ENCODE measurements around the gene ATP2C1. TPM values are rescaled to one million over a fixed set of nuclear protein-coding genes. Genes with fewer than 3 reads are reported as not detected.
"Not testable (repeated sequence)": the region's sequence is repeated elsewhere in the genome, so short reads cannot be mapped to it uniquely, and the experiment has no call there.

Gene ATP2C1
- total RNA-seq, 1 donor from 2014 or later, result 183 TPM

DNA sequence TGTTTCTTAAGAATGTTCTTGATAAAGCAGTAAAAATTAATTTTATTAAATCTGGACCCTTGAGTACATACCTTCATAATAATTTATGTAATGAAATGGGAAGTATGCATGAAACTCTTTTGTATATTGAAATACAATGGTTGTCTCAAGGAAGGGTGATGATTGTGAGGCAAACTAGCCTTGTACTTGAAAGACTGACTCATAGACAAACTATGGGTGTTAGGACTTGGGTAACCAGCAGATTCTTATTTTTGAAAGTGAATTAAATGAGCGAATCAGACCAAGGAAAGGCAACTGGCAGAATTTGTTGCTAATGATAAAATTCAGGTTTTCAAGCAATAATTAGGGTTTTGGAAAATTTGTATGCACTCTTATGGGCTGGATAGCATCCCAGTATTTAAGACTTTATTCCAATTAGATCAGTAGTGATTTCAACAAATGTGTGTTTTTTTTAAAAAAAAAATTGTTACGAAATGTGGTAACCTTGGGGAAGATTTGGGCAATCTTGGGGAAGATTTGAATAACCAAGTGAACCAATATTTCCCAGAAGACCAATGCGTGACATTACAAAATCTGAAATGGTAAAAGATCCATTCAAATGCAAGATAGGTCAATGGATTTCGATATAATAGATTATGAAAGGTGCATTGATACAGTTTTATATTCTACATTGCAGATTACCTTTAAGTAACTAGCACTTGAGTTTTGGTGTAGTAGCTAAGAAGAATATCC is 42.0 kb downstream of the ATP2C1 start:
- DNase-seq, result no peak

DNA sequence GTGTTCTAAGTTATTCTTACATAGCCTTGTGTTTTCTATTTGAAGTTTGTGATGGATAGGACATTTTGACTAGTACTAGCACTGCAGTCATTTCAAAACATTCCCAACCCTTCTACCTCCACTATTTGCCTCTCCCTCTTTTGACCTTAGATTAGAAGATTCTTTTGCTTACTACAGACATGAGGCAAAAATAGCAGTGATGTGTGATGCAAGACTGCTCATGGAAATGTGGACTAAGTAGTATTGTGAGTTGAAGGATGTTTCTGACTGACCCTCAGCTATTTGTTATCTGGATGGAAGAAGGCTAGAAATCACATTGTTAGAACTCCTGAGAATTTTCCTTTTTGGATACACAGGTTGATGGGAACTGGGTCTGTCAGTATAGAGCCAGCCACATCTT is 45.9 kb downstream of the ATP2C1 start:
- DNase-seq, result no peak

DNA sequence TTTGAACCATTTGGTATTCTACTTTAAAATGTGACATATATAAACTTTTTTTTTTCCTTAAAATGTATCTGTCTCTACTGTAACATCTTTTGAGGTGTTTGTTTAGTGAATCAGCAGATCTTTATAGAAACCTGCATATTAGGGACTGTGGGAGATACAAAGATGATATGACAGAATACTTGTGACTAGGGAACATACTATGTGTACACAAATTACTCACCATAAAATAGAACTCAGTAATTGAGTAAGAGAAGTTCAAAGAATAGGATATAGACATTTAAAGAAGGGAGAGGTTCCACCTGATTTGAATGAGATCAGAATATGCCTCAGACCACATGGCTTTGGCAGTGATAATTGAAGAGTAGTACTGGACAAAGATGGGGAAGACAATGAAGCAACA is 47.9 kb downstream of the ATP2C1 start:
- DNase-seq, result no peak

DNA sequence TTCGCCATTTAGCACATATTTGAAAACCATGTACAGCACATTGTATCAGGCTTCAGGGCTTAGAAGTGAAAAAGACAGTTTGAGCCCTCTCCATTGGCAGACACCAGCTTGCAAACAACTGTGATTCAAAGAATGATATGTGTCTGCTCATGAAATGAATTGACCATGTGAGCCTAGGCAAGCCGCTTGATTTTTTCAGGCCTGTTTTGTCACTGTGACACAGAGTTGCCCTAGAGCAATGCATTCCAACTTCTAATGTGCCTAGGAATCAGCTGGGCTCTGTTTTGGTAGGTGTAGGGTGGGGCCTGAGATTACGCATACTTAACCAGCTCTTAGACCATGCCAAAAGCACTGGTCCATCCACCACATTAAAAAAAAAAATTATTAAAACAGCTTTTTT is 53.0 kb downstream of the ATP2C1 start:
- no peak for DNase-seq

GRCh38 chr3:130948001-130948773 is 54.3 kb downstream of the ATP2C1 start:
- DNase-seq, result no peak

- DNase-seq, result no peak
Observed at GRCh38 chr3:130948929-130949328, 55.0 kb downstream of the ATP2C1 start.

DNA sequence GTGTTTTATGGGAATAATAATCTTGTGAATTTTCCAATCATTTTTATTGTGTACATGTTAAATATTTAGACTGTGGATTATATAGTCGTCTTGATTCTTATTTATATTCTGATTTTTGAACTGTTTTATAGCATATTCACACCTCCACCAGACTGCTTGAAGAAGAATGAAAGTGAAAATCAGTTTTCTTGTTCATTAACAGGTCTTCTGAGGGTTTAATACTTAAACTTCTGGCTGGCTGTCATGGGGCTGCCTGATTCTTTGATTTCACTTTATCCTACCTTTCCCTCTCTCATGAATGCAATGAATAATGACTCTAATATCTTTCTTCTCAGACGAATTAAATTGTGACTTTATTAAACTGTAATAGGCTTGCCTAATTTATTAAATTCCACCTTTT is 56.2 kb downstream of the ATP2C1 start:
- DNase-seq, result no peak

DNA sequence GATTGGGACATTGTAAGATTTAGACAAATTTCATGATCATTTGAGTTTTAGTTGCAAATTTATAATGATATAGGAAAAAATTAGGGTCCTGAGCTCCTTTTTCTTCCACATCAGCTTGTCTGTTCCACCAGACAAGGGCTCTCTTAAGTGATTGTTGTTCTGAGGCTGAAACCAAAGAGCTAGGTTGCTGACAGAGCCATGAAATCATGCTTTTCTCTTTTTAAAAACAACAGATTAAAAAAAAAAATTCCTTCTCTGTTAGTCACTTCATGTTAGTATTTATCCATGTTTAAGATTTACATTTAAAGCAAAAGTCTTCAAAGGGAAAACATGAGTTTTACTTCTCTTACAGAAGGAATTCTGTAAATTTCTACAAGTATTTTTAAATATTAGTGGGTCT is 56.8 kb downstream of the ATP2C1 start:
- no peak for DNase-seq

DNA sequence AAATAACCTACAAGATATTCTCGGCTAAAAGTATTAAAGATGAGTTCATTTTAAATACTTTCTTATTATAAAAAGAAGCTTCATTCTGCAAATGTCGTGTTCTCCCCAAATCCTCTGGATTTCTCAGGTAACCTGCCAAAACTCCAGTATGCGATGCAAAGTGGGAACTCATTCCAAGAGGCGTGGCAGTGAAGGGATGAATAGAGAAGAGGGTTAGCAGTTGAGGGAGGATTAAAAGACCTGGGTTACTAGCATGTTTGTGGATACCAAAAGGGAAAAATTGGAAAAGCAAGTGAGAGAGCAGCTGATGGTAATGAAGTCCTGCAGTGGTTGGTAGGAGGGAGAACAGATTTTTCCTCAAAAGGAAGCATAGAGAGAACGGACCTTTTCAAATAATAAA is 61.6 kb downstream of the ATP2C1 start:
- no peak for DNase-seq

- DNase-seq, result no peak
Observed at GRCh38 chr3:130956281-130956680, 62.4 kb downstream of the ATP2C1 start.

- no peak for DNase-seq
Observed at GRCh38 chr3:130956721-130957120, 62.8 kb downstream of the ATP2C1 start.

DNA sequence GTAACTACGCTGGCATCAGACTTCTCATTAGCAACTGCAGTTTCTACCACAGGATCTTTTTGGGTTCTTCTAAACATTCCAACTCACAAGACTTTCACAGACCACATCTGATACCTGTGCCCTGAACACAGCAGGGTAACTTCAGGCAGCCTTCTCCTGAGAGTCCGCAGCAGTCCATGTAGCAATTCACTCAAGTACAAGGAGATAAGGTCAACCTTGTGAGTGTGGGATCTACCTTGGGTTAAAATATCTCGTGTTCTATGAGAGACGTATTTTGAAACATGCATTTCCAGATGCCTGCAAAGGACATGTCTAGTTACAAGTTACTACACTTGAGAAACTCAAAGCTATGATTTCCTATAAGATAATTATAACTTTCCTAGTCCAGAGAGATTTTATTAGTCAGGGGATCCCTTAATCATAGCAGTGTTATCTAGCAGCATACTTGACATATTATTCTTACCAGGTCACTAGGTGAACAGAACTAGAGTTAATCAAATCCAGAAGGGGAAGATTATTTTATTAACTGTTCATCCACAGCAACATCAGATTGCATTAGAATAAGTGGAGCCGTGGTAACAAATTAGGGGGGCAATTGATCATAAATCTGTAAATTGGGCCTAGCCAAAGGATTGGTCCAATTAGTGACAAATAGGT is 66.4 kb downstream of the ATP2C1 start:
- no peak for DNase-seq

DNA sequence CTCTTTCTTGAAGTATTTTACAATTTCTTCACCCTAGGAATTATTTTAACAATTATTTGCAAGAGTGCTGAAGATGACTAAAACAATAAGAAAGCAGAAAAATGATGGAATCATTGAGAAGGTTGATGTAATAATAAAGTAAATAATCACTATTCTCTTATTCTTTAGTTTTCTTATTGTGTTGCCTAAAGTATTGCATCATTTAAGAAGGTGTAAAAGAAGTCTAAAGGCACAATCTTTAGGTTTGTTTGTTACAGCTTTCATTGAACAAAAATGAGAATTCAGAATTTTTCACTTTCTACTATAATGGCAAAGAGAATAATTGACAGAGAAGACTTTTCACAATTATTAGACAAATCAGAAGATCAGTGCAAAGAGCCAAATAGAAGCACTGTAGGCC is 67.6 kb downstream of the ATP2C1 start:
- DNase-seq, result no peak

- DNase-seq, result no peak
Observed at GRCh38 chr3:130963444-130963843, 69.6 kb downstream of the ATP2C1 start.

GRCh38 chr3:130963878-130964277 is 70.0 kb downstream of the ATP2C1 start:
- no peak for DNase-seq

DNA sequence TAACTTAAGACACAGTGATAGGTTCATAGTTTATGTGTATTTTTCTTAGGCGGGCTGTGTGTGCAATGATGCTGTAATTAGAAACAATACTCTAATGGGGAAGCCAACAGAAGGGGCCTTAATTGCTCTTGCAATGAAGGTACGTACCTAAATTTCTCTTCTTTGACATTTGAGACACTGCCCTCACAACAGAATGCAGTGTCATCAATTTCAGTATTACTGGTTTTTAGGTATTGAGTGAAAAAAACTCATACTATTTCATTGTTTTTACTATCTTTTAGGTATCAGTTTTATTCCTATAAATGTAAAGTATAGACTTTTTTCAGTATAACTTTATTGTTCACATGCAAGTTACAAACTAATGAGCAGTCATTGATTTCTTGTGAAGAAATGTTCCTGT is 73.4 kb downstream of the ATP2C1 start:
- no peak for DNase-seq

DNA sequence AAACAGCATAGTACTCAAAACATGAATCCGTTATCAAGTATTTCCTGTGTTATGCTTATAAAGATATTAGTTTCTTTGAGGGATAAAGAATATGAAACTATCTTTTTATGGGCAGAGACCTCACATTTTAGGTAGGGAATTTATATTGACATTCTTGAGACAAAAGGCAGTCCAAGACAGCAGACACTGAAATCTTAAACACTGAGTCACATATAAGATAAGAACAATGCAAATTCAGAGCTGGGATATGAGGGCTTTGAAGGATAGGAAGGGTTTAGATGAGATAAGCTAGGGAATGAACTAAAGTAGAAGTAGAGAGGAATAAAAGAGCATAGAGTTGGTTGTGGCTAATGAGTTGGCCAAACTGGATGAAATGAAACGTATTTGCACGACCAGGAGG is 74.3 kb downstream of the ATP2C1 start:
- DNase-seq, result no peak

DNA sequence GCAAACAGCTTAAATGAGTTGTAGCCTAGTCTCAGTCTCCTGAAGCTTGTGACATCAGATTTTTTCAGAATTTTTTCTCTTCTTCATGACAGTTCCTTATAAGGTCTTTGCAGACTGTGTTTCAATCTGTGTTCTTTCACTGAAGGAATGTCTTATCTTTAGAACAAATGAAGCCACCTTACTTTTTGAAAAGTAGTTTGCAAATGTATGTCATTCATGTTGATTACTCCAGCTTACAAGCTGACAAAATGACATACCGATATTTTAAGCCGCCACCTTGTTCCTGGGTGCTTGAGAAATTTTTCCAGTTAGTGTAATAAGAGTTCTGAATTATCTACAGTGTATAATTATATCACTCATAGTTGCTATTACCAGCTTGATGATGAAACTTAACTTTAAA is 75.7 kb downstream of the ATP2C1 start:
- no peak for DNase-seq

GRCh38 chr3:130971208-130971607 is 77.3 kb downstream of the ATP2C1 start:
- no peak for DNase-seq

- DNase-seq, result not testable (repeated sequence)
Observed at GRCh38 chr3:130972592-130972991, 78.7 kb downstream of the ATP2C1 start.

- DNase-seq, result no peak
Observed at GRCh38 chr3:130973406-130973805, 79.5 kb downstream of the ATP2C1 start.

DNA sequence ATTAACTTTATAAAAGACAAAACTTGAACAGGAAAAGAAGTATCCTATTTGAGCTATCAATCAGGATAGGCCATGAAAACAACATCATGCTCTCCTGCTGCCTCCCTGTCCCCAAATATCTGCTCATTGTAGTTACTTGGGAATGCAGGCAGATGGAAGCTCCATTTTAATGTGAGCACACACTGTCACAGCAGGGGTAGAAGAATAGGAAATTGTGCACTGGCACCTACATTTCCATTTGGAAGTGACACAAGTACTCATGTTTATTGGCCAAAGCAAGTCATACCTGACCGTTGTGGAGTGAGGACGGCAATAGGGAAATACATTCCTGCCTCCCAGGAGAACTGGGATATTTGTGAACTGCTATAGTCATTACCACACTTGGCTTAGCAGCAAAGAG is 80.3 kb downstream of the ATP2C1 start:
- no peak for DNase-seq

DNA sequence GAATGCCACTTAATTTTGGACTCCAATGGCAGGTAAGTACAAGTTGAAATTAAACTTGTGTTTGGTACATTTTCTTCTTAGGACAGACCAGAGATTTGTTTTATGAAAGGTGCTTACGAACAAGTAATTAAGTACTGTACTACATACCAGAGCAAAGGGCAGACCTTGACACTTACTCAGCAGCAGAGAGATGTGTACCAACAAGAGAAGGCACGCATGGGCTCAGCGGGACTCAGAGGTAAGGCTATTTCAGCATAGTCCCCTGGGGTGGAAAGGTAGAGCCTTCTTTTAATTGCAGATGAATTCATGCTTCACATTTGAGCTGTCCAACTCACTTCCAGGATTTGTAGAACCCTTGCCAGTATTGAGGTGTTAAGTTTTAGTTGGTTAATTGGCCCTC is 81.4 kb downstream of the ATP2C1 start:
- no peak for DNase-seq

DNA sequence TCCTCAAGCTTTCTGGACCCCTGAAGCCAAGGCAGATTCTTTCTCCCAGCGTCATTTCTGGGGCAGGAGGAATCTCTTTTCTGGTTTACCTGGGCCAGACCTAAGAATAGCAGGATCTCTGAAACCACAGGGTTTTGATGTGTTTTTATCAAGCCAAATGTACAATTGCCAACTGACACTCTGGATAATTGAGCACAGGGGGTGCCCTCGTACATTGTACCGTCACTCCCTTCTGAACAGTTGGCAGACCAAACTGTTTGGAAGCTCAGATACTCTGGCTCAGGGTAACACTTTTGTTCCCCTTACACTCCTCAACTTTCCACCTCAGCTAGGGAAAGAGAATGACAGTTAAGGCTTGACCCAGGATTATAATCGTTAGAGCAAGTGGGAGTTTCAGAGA is 82.8 kb downstream of the ATP2C1 start:
- DNase-seq, result no peak

Data from occipital lobe (tissue), 2 donors.